Breast epithelium (tissue), 4 donors: ENCODE results near the gene EEF1A2. TPM values are rescaled to one million over a fixed set of nuclear protein-coding genes. Genes with fewer than 3 reads are reported as not detected.

ENCODE experiments used
- DNase-seq, 2 donors: peaks; one replicate each; pipeline ENCODE4 v3.0.0-alpha.2; 2019; ENCODE audit warnings: low spot score in 2 of 2
- H3K27ac ChIP-seq, 2 donors: fragments of 200-600 bp; sonication (generic) in 1 of 2; one replicate each; pipeline ENCODE4 v1.5.1; 2016 to 2019; ENCODE audit warnings: mild to moderate bottlenecking in 1 of 2
- H3K27me3 ChIP-seq, 2 donors: fragments of 200-600 bp; sonication (generic) in 1 of 2; one replicate each; pipeline versions ENCODE4 v1.5.1 to v1.6.0; 2017 to 2019; ENCODE audit warnings: control low read depth in 1 of 2, mild to moderate bottlenecking in 1 of 2
- H3K36me3 ChIP-seq: fragments of 200-600 bp; one replicate; pipeline ENCODE4 v1.5.1; 2019
- H3K4me1 ChIP-seq, 2 donors: fragments of 200-600 bp; sonication (generic); one replicate each; pipeline ENCODE4 v1.5.1; 2016 to 2019; ENCODE audit warnings: control low read depth in 1 of 2
- H3K4me3 ChIP-seq, 3 donors: fragments of 200-600 bp; sonication (generic); 1 replicate in 2 of 3; 2 replicates in 1 of 3; pipeline ENCODE4 v1.5.1; 2016 to 2019; ENCODE audit warnings: mild to moderate bottlenecking in 3 of 3, moderate library complexity in 2 of 3
- H3K9me3 ChIP-seq, 2 donors: fragments of 200-600 bp; sonication (generic) in 1 of 2; one replicate each; pipeline ENCODE4 v1.5.1; 2016 to 2019; ENCODE audit warnings: control low read depth in 1 of 2
- CTCF ChIP-seq, 3 donors: fragments of 450-650 bp; IDR thresholded peaks; one replicate each; pipeline ENCODE4 v1.5.1; 2016 to 2017; ENCODE audit warnings: antibody characterized with exemption in 3 of 3, mild to moderate bottlenecking in 3 of 3, moderate library complexity in 3 of 3
- POLR2A ChIP-seq: fragments of 450-650 bp; IDR thresholded peaks from one replicate; pipeline ENCODE4 v1.6.1; 2016; ENCODE audit warnings: antibody characterized with exemption, mild to moderate bottlenecking, moderate library complexity
- POLR2AphosphoS5 ChIP-seq, 3 donors: sonication (generic); formaldehyde crosslinking; IDR thresholded peaks; one replicate each; pipeline ENCODE4 v1.6.1; 2017; ENCODE audit warnings: antibody characterized with exemption in 3 of 3
- intact Hi-C: fragments of 100-400 bp; cut with DNase I; formaldehyde crosslinking; loops from one replicate; pipeline ENCODE4 v1.15.1; 2023; ENCODE audit warnings: low total_unique reads
- total RNA-seq, 3 donors: library from RNA; depleted of rRNA; stranded (reverse); fragments of >200 nt; gene quantifications; one replicate each; pipeline ENCODE4 v1.1.0, GENCODE V29; 2016

EEF1A2 gene
- total RNA-seq, 3 donors from 2014 or later, result 0.48 to 20.6 (median 4.8) TPM

DNA sequence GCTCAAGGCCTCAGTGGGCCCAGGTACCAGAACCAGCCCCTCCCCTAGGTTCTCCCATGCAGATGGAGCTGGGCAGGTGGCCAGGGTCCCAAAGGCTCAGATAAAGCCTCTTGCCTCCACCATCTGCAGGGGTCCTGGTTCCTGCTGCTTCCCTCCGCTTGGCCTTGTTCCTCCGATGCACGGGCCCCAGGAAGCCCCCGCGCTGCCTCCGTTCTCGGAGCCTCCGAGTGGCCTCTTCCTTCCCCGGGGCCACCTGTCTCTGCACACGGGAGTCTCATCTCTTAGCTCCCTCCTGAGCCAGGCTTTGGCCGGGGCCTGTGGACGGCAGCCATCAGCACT lies 40.2 kb upstream of the EEF1A2 start:
- no peaks in the 10 kb centered on the region for H3K9me3 ChIP-seq
- H3K4me3 ChIP-seq, result no peak overlapping the region
- TF ChIP-seq POLR2AphosphoS5 (IDR thresholded peaks at IDR 0.05) (no peak), POLR2A (no peak), CTCF (IDR thresholded peaks at IDR 0.05) (no peak)
- peak overlapping the region; percentile 84 to 85 for H3K27ac ChIP-seq
- H3K27me3 ChIP-seq, result peaks cover 4 to 5% of the 10 kb centered on the region in 2 donors
- no peak for DNase-seq
- no peaks in the 10 kb centered on the region for H3K36me3 ChIP-seq
- intact Hi-C loops, result loop anchor here (5.0 to 10.0 kb wide), 2 partner anchors 96 to 433 kb away; no protein-coding TSS in a partner anchor
- peaks cover 10 to 16% of the 10 kb centered on the region in 2 donors for H3K4me1 ChIP-seq

DNA sequence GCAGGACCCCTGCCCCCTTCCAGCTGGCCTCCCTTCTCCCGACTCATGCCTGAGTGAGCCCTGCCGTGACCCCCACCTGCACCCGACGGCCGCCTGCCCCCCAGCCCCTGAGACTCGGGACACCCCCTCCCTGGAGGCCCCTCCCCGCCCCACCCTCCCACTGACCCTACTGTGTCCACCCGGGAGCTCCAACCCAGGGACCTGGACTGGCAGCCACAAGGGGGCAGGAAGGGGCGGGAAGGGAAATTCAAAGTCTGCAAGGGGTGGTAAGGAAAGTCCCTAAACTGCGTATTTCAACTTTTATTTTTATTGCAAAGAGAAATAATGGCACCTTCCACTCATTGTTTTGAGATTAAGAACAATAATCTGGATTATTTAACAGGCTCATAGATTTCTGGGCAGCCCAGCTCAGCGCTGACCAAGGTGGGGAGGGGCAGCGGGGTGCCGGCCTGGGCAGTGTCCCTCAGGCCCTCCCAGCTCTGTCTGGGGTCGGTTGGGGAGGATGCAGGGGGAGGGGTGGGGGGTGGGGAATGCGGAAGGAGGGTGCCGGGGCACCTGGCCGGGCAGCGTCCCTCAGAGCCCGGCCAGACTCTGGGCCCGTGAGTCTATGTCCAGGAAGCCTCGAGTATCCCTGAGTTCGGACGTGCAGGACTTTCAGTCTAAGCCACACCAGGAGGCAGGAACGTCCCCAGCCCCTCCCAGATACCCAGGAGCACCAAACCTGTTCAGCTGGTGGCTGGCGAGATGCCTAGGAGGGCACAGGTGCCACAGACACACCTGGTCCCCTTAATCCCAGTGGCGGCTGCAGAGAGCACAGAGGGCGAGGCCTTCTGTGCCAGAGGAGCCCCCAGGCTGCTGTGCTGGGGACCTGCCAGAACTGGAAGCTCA lies 39.6 kb upstream of the EEF1A2 start:
- no peak for TF ChIP-seq POLR2A
- TF ChIP-seq CTCF (IDR thresholded peaks at IDR 0.05), result peak in 1 of 3 donors; percentile 8
- DNase-seq, result peak; percentile 88 to 91
- Histone ChIP-seq H3K4me3 (peak overlapping the region in 2 of 3 donors; percentile 37 to 53), H3K4me1 (peaks cover 10 to 17% of the 10 kb centered on the region in 2 donors), H3K36me3 (no peaks in the 10 kb centered on the region), H3K27ac (peak overlapping the region; percentile 84 to 85), H3K27me3 (peaks cover 4 to 10% of the 10 kb centered on the region in 2 donors), H3K9me3 (no peaks in the 10 kb centered on the region)
- intact Hi-C loops, result loop anchor here (5.0 to 10.0 kb wide), 2 partner anchors 96 to 434 kb away; no protein-coding TSS in a partner anchor

DNA sequence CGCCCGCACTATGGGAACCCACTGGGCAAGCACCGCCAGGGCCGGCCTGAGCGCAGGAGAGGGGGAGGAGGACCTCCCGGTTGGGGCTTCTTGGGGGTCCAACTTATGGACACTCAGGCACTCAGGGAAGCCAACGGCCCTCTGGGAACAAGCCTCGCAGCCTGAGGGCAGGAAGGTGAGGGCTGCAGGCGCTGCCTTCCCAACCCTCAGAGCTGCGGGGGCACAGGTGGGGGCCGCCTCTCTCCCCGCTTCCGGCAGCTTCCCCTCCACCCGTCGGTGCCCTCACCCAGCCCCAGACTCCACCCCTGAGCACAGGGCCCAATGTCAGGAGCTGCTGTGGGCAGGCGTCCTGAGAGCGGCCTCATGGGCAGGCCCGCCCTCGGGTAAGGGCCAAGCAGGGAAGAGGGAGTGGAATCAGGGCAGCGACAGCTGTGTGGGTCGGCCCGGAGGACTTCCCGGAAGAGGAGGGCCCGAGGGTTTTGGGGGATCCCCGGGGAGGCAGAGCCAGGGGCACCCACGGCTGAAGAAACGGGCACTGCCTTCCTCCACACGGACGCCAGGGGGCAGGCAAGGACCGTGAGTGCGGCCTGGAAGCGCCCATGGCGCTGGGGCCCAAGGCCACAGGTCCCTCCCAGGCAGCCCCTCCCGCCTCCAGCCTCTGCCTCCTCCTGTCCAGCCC lies 38.8 kb upstream of the EEF1A2 start:
- no peaks in the 10 kb centered on the region for H3K36me3 ChIP-seq
- H3K27me3 ChIP-seq, result peaks cover 4 to 10% of the 10 kb centered on the region in 2 donors
- H3K9me3 ChIP-seq, result no peaks in the 10 kb centered on the region
- peak overlapping the region; percentile 17 to 53 (median 37) for H3K4me3 ChIP-seq
- H3K27ac ChIP-seq, result peak overlapping the region; percentile 84 to 85
- DNase-seq, result peak; percentile 82 to 89
- H3K4me1 ChIP-seq, result peaks cover 10 to 17% of the 10 kb centered on the region in 2 donors
- intact Hi-C loops, result loop anchor here (5.0 to 10.0 kb wide), 2 partner anchors 97 to 435 kb away; no protein-coding TSS in a partner anchor
- TF ChIP-seq POLR2A (no peak), POLR2AphosphoS5 (IDR thresholded peaks at IDR 0.05) (peak; percentile 32 to 61 (median 48)), CTCF (IDR thresholded peaks at IDR 0.05) (peak; percentile 89 to 98 (median 98))

DNA sequence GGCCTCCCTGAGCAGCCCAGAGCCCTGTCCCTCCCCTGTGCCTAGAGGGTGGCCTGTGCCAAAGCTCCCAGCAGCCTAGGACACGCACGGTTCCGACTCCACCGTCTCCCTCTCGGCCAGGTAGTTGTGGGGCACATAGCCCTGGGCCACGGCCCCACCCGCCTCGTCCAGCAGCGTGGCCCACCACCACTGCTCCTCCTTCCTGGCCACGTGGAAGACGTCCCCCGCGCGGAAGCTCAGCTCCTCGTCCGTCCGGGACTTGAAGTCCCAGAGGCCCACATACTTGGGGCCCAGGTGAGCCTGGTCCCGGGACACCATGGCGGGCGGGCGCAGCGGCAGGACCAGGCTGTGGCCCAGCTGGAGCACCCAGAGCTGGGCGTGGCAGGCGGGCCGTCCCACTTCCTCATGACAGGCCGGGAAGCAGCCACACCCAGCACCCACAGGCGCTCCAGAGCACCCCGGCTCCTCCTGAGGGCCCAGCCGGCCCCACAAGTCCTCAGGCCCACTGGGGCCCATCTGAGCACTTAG lies 38.2 kb upstream of the EEF1A2 start, which contains the start of gene PTK6:
PTK6 (minus strand) TSS at position 380 of the 528 bp plus-strand sequence; CDS start at position 318, 62 bp downstream.
- H3K4me3 ChIP-seq, result peak within 1 kb of the TSS; percentile 17 to 53 (median 37)
- H3K27me3 ChIP-seq, result peaks cover 4 to 10% of the 10 kb centered on the region in 2 donors
- peak within 1 kb of the TSS; percentile 84 to 85 for H3K27ac ChIP-seq
- peak in 1 of 2 donors; percentile 43 for DNase-seq
- H3K9me3 ChIP-seq, result no peaks in the 10 kb centered on the region
- intact Hi-C loops, result loop anchor here (5.0 to 10.0 kb wide), 2 partner anchors 98 to 435 kb away; no protein-coding TSS in a partner anchor
- TF ChIP-seq CTCF (IDR thresholded peaks at IDR 0.05) (no peak), POLR2AphosphoS5 (IDR thresholded peaks at IDR 0.05) (no peak), POLR2A (no peak)
- no peaks in the 10 kb centered on the region for H3K36me3 ChIP-seq
- peaks cover 10 to 17% of the 10 kb centered on the region in 2 donors for H3K4me1 ChIP-seq
